Adrenal gland (tissue), 5 donors: ENCODE measurements around the gene AGBL4.

Experiments
- POLR2A ChIP-seq, 2 donors: fragments of 450-650 bp; IDR thresholded peaks; one replicate each; pipeline ENCODE4 v1.6.1; 2017; ENCODE audit warnings: antibody characterized with exemption in 2 of 2, mild to moderate bottlenecking in 2 of 2, moderate library complexity in 1 of 2
- TF ChIP-seq, protein P1 (sequence below), 6 experiments: fragments of 450-650 bp in 4 of 6; fragments of 200-600 bp in 2 of 6; sonication (generic) in 1 of 6; IDR thresholded peaks; 1 replicate in 5 of 6; 2 replicates in 1 of 6; pipeline versions ENCODE4 v1.5.1 to v1.8.0; 2016 to 2021; ENCODE audit warnings: antibody characterized with exemption in 6 of 6, mild to moderate bottlenecking in 2 of 6, moderate library complexity in 1 of 6
- donor health status: DM: no; HTN: no; CAD: no.

DNA sequence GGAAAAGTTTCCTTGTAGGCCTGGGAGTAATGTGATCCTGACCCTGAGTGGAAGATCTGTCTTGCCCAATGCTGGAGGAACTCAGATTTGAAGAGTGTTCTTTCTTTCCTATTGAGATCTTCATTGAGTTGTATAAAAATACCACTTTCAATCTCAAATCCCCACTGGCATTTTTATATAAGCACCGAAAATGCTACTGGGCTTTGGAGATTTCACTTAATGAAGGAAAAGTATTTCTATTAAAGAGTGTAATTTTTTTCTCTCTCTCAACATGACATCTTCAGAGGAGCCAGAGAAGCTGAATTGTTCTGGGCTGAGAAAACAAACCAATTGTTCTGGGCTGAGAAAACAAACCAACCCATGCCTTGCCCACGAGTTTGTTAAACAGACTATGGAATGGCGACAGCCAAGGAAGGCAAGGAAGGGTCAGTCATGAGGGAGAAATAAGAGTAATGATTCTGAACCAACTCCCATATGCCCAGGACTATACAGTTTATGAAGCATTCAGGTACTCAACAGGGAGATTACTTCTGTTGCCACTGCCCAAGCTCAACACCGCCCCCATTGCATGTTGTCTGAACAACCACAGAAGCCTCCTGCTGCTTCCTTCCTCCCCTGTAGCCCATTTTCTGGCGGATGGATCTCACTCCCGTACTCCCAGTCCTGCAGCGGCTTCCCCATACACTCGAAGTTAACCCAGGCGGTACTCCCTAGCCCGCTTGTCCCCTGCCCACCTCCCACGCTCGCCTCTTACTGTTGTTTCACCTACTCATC is 1350.2 kb downstream of the AGBL4 start:
- TF ChIP-seq, protein P1, sequence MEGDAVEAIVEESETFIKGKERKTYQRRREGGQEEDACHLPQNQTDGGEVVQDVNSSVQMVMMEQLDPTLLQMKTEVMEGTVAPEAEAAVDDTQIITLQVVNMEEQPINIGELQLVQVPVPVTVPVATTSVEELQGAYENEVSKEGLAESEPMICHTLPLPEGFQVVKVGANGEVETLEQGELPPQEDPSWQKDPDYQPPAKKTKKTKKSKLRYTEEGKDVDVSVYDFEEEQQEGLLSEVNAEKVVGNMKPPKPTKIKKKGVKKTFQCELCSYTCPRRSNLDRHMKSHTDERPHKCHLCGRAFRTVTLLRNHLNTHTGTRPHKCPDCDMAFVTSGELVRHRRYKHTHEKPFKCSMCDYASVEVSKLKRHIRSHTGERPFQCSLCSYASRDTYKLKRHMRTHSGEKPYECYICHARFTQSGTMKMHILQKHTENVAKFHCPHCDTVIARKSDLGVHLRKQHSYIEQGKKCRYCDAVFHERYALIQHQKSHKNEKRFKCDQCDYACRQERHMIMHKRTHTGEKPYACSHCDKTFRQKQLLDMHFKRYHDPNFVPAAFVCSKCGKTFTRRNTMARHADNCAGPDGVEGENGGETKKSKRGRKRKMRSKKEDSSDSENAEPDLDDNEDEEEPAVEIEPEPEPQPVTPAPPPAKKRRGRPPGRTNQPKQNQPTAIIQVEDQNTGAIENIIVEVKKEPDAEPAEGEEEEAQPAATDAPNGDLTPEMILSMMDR (IDR thresholded peaks at IDR 0.05) = no peak
- no peak for TF ChIP-seq POLR2A (IDR thresholded peaks at IDR 0.05)
